Erythroblast (primary cell): ENCODE results near the gene C3.

Experiments used
- GATA1 ChIP-seq: IDR thresholded peaks from 2 replicates; pipeline ENCODE4 v1.6.1; 2011; ENCODE audit warnings: low read depth, mild to moderate bottlenecking, control low read depth, low read length, moderate library complexity
- POLR2A ChIP-seq: IDR thresholded peaks from 2 replicates; pipeline ENCODE4 v1.6.1; 2011; ENCODE audit warnings: mild to moderate bottlenecking, low read length

- no peak for TF ChIP-seq POLR2A
- no peak for TF ChIP-seq GATA1
These were observed 34.4 kb downstream of the C3 start for GRCh38 chr19:6685962-6686627.
